Central memory CD4-positive, alpha-beta T cell (primary cell): ENCODE measurements around the gene GYS2.

ENCODE experiments used
- DNase-seq: peaks from one replicate; pipeline ENCODE4 v3.0.0; 2022

Gene GYS2

GRCh38 chr12:21501258-21502163, 103.1 kb downstream of the GYS2 start, which contains the start of the genes GOLT1B and RECQL:
GOLT1B (plus strand) TSS chr12:21501789; CDS start chr12:21501924, 135 bp downstream.
RECQL (minus strand) TSS chr12:21501635; CDS start chr12:21499570, 2,065 bp downstream.
- peak; percentile 94 for DNase-seq

- no peak for DNase-seq
These were observed 103.8 kb downstream of the GYS2 start for GRCh38 chr12:21500786-21501257.

GRCh38 chr12:21499765-21500164, 104.9 kb downstream of the GYS2 start:
- no peak for DNase-seq
